SK-N-SH treated with all-trans-retinoic acid at 6 μM for 48 hours (cell line): Measurements from ENCODE around the gene FBXO33.
"Not testable (repeated sequence)": the region's sequence is repeated elsewhere in the genome, so short reads cannot be mapped to it uniquely, and the experiment has no call there.

Source experiments
- GLIS3 ChIP-seq: fragments of 250-450 bp; sonication (Bioruptor Pico); IDR thresholded peaks from 2 replicates; pipeline ENCODE4 v1.5.0; 2020; ENCODE audit warnings: mild to moderate bottlenecking, moderate library complexity
- OSR1 ChIP-seq: fragments of 250-450 bp; sonication (Bioruptor Pico); IDR thresholded peaks from 2 replicates; pipeline ENCODE4 v1.8.0; 2022; ENCODE audit warnings: moderate library complexity, mild to moderate bottlenecking, inconsistent platforms
- RARB ChIP-seq: fragments of 250-450 bp; sonication (Bioruptor Pico); IDR thresholded peaks from 2 replicates; pipeline ENCODE4 v1.8.0; 2021; ENCODE audit warnings: mild to moderate bottlenecking, moderate library complexity
- TSHZ2 ChIP-seq: fragments of 250-450 bp; sonication (Bioruptor Pico); IDR thresholded peaks from 2 replicates; pipeline ENCODE4 v1.5.0; 2020; ENCODE audit warnings: mild to moderate bottlenecking, moderate library complexity
- ZNF565 ChIP-seq: fragments of 450-650 bp; formaldehyde crosslinking; conservative IDR thresholded peaks from 2 replicates; pipeline ENCODE4 v1.5.0; 2020; ENCODE audit warnings: low read depth, mild to moderate bottlenecking, moderate library complexity
- ZNF8 ChIP-seq: fragments of 450-650 bp; formaldehyde crosslinking; IDR thresholded peaks from 2 replicates; pipeline ENCODE4 v1.5.0; 2020; ENCODE audit warnings: mild to moderate bottlenecking, moderate library complexity

- not testable (repeated sequence) for TF ChIP-seq ZNF565 (CRISPR knock-in tag); GLIS3 (CRISPR knock-in tag); RARB (CRISPR knock-in tag); ZNF8; OSR1; TSHZ2
Observed at GRCh38 chr14:39361556-39361955, 70.7 kb downstream of the FBXO33 start.
